SU-DHL-6 (cell line): ENCODE results near the gene SIGLEC7.

Experiments
- H2AFZ ChIP-seq: fragments of 200-600 bp; sonication (generic); 2 replicates; pipeline ENCODE4 v1.6.1; 2014; ENCODE audit warnings: low read depth, mild to moderate bottlenecking, moderate library complexity, mixed read lengths, antibody characterized with exemption, low read length; ENCODE audit not compliant: severe bottlenecking
- H3F3A ChIP-seq: fragments of 200-600 bp; shearing (Covaris generic); 2 replicates; pipeline ENCODE4 v1.6.0; 2016; ENCODE audit warnings: antibody characterized with exemption, mild to moderate bottlenecking; ENCODE audit not compliant: insufficient read depth
- H3K27ac ChIP-seq: fragments of 200-600 bp; sonication (generic); 2 replicates; pipeline ENCODE4 v1.5.1; 2016; ENCODE audit warnings: low read depth, mild to moderate bottlenecking, low read length, moderate library complexity, mixed read lengths
- H3K27me3 ChIP-seq: fragments of 200-600 bp; sonication (generic), shearing (Covaris generic); 2 replicates; pipeline ENCODE4 v1.6.0; 2014; ENCODE audit warnings: mild to moderate bottlenecking, low read length
- H3K36me3 ChIP-seq: fragments of 200-600 bp; sonication (generic); 2 replicates; pipeline ENCODE4 v1.6.1; 2014; ENCODE audit warnings: mild to moderate bottlenecking, low read length, mixed read lengths
- H3K4me2 ChIP-seq: fragments of 300-600, 200-600 bp; shearing (Covaris generic), sonication (generic); 2 replicates; pipeline ENCODE4 v1.6.0; 2014; ENCODE audit warnings: low read length, low read depth, mild to moderate bottlenecking; ENCODE audit not compliant: poor library complexity, severe bottlenecking
- H3K4me3 ChIP-seq: fragments of 200-600 bp; sonication (generic); 2 replicates; pipeline ENCODE4 v1.5.1; 2014; ENCODE audit warnings: antibody characterized with exemption, low read length, mild to moderate bottlenecking, mixed read lengths; ENCODE audit not compliant: insufficient read depth, poor library complexity, severe bottlenecking
- H3K79me2 ChIP-seq: fragments of 200-600 bp; sonication (generic); 2 replicates; pipeline ENCODE4 v1.6.1; 2014; ENCODE audit warnings: mild to moderate bottlenecking, low read length, moderate library complexity; ENCODE audit not compliant: insufficient read depth
- H3K9ac ChIP-seq: fragments of 200-600 bp; sonication (generic); 2 replicates; pipeline ENCODE4 v1.7.0; 2014; ENCODE audit warnings: mild to moderate bottlenecking, low read length
- H3K9me2 ChIP-seq: fragments of 200-600 bp; sonication (generic); replicated peaks from 2 replicates; pipeline ENCODE4 v1.6.1; 2014; ENCODE audit warnings: low read length; ENCODE audit not compliant: insufficient read depth
- H3K9me3 ChIP-seq: fragments of 200-600 bp; sonication (generic); 2 replicates; pipeline ENCODE4 v1.6.1; 2014; ENCODE audit warnings: low read length, mixed read lengths; ENCODE audit not compliant: insufficient read depth
- H4K20me1 ChIP-seq: fragments of 200-600 bp; sonication (generic); 2 replicates; pipeline ENCODE4 v1.6.1; 2014; ENCODE audit warnings: low read depth, mild to moderate bottlenecking, antibody characterized with exemption, low read length, moderate library complexity, mixed read lengths
- CTCF ChIP-seq: fragments of 200-600 bp; sonication (generic); IDR thresholded peaks from one replicate; pipeline ENCODE4 v1.5.1; 2017; ENCODE audit warnings: antibody characterized with exemption, mild to moderate bottlenecking, low read length, moderate library complexity; ENCODE audit not compliant: insufficient read depth, poor library complexity, severe bottlenecking
- EZH2phosphoT487 ChIP-seq: fragments of 200-600 bp; sonication (generic), shearing (Covaris generic); conservative IDR thresholded peaks from 2 replicates; pipeline ENCODE4 v1.6.1; 2018; ENCODE audit warnings: mild to moderate bottlenecking, antibody characterized with exemption, low read length, moderate library complexity, mixed read lengths

SIGLEC7 gene

GRCh38 chr19:51142119-51142518 lies at the start of gene SIGLEC7:
TSS of gene SIGLEC7 (plus strand) at chr19:51142301. CDS start at chr19:51142370, 69 bp downstream.
- Histone ChIP-seq H3K79me2 (no peaks in the 10 kb centered on the region), H3K27ac (no peak within 1 kb of the TSS), H2AFZ (no peak within 1 kb of the TSS), H3K36me3 (no peaks in the 10 kb centered on the region), H3K9me3 (no peaks in the 10 kb centered on the region), H4K20me1 (no peaks in the 10 kb centered on the region), H3F3A (no peaks in the 10 kb centered on the region), H3K27me3 (no peaks in the 10 kb centered on the region), H3K9me2 (no peaks in the 10 kb centered on the region), H3K4me2 (no peak within 1 kb of the TSS), H3K9ac (no peak within 1 kb of the TSS), H3K4me3 (no peak within 1 kb of the TSS)
- TF ChIP-seq CTCF (no peak), EZH2phosphoT487 (no peak)

- no peak overlapping the region for H2AFZ ChIP-seq
- no peaks in the 10 kb centered on the region for H3K27me3 ChIP-seq
- no peak overlapping the region for H3K4me2 ChIP-seq
- H3K9ac ChIP-seq = no peak overlapping the region
- TF ChIP-seq EZH2phosphoT487 = no peak
- no peak for TF ChIP-seq CTCF
- no peaks in the 10 kb centered on the region for H3F3A ChIP-seq
- H3K9me3 ChIP-seq = no peaks in the 10 kb centered on the region
- H3K36me3 ChIP-seq = no peaks in the 10 kb centered on the region
- no peak overlapping the region for H3K27ac ChIP-seq
- no peaks in the 10 kb centered on the region for H3K9me2 ChIP-seq
- no peaks in the 10 kb centered on the region for H3K79me2 ChIP-seq
- H3K4me3 ChIP-seq = no peak overlapping the region
- peaks cover 2% of the 10 kb centered on the region; the same call in 1 of the 2 replicates for H4K20me1 ChIP-seq
Measured at GRCh38 chr19:51093101-51093500, 49.0 kb upstream of the SIGLEC7 start.

- H3K27ac ChIP-seq = no peak overlapping the region
- H4K20me1 ChIP-seq = peaks cover 2% of the 10 kb centered on the region; the same call in 1 of the 2 replicates
- no peaks in the 10 kb centered on the region for H3K9me3 ChIP-seq
- H3K27me3 ChIP-seq = no peaks in the 10 kb centered on the region
- H3K4me2 ChIP-seq = no peak overlapping the region
- no peaks in the 10 kb centered on the region for H3F3A ChIP-seq
- TF ChIP-seq EZH2phosphoT487 = no peak
- no peak for TF ChIP-seq CTCF
- no peaks in the 10 kb centered on the region for H3K36me3 ChIP-seq
- H3K9ac ChIP-seq = no peak overlapping the region
- H3K9me2 ChIP-seq = no peaks in the 10 kb centered on the region
- no peak overlapping the region for H3K4me3 ChIP-seq
- no peaks in the 10 kb centered on the region for H3K79me2 ChIP-seq
- H2AFZ ChIP-seq = no peak overlapping the region
Measured at GRCh38 chr19:51093510-51094345, 48.4 kb upstream of the SIGLEC7 start.
